Measurements from ENCODE around the gene MGAT5B.

GRCh38 chr17:76998839-76999238, 130.6 kb downstream of the MGAT5B start:
- TF ChIP-seq CTCF (IDR thresholded peaks at IDR 0.05; ENCODE audit: low read depth, low read length, missing input control) (no peak), RAD21 (IDR thresholded peaks at IDR 0.05) (no peak), JUND (IDR thresholded peaks at IDR 0.05) (no peak), YY1 (IDR thresholded peaks at IDR 0.05) (no peak), TAF1 (conservative IDR thresholded peaks at IDR 0.05) (no peak), EGR1 (IDR thresholded peaks at IDR 0.05; ENCODE audit: low read depth in 2 of 2) (no peak), RXRA (IDR thresholded peaks at IDR 0.05) (no peak), SP1 (IDR thresholded peaks at IDR 0.05) (no peak), REST (IDR thresholded peaks at IDR 0.05) (no peak)
